ENCODE measurements around the gene DUSP15. TPM values are rescaled to one million over a fixed set of nuclear protein-coding genes. Genes with fewer than 3 reads are reported as not detected.

DUSP15 gene
- polyA plus RNA-seq, 2 of the 4 experiments (the other 2 are of a cell fraction), result 0.53 to 1.3 TPM

- Histone ChIP-seq H3K4me3 (no peak overlapping the region), H3K9me3 (no peaks in the 10 kb centered on the region), H3K27ac (peak overlapping the region; percentile 84 to 86), H3K4me1 (peaks cover 62% of the 10 kb centered on the region), H3K4me2 (peak overlapping the region; percentile 66)
- POLR2A ChIA-PET, result no interaction called here
- DNase-seq (ENCODE audit: low read depth in 1 of 2, low spot score in 1 of 2) (no peak), FAIRE-seq (no peak), ATAC-seq (peak; percentile 12 to 18; a peak in 4 of 6 replicates)
- TF ChIP-seq CBX2 (IDR thresholded peaks at IDR 0.05; ENCODE audit: borderline replicate concordance, low read depth), result no peak
- TF ChIP-seq NPAS2 (CRISPR knock-in tag; IDR thresholded peaks at IDR 0.05; ENCODE audit: borderline replicate concordance), result no peak
- no peak for TF ChIP-seq HOXA7 (CRISPR knock-in tag; IDR thresholded peaks at IDR 0.05)
- TF ChIP-seq CEBPB (IDR thresholded peaks at IDR 0.05), result no peak
- TF ChIP-seq HMGXB4 (CRISPR knock-in tag; IDR thresholded peaks at IDR 0.05; ENCODE audit: borderline replicate concordance), result no peak
- no peak for TF ChIP-seq BCL3 (IDR thresholded peaks at IDR 0.05)
- TF ChIP-seq HEYL (CRISPR knock-in tag; IDR thresholded peaks at IDR 0.05), result no peak
- no peak for TF ChIP-seq GATA3 (IDR thresholded peaks at IDR 0.05; ENCODE audit: borderline replicate concordance)
- CTCF ChIA-PET, result interaction anchor here (1.2 to 14.7 kb wide), 6 partner anchors 10 to 195 kb away, joined by 5 to 145 read pairs (median 74); partner anchors contain the start of gene FOXS1
- WGBS (ENCODE audit: missing lambda C conversion rate), result 78% methylated on average over 9 of the region's 9 CpGs
Measured at GRCh38 chr20:31835554-31835953, 34.8 kb downstream of the DUSP15 start.

DNA sequence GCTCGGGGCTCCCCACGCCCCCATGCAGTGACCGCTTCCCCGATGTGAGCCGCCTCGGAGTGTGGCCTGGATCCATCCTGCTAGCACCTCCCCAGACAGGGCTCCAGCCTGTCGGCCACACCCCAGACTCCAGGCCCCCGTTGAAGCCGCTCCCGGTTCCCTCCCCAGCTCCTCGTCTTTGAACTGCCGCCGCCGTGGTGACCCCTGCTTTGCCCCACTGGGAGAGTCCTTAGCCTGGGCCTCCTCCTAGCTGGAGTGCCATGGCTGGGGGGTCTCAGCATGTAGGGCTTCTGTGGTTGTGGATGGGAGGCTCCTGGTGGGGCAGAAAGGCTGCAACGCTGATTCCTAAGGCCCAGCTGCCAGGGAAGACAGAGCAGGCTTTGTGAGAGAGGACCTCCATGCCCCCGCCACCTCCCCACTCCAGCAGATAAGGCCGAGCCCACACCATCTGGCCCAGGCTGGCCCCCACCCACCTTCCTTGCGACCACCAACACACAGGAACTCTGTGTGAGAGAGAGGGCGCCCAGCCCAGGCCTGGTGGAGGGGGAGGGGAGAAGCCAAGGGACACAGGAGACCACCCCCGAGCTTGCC lies 36.3 kb downstream of the DUSP15 start:
- no peak for FAIRE-seq
- CTCF ChIA-PET, result interaction anchor here (0.6 to 14.7 kb wide), 16 partner anchors 8 to 257 kb away, joined by 3 to 145 read pairs (median 4); partner anchors contain the start of gene FOXS1
- peaks cover 48% of the 10 kb centered on the region for H3K4me1 ChIP-seq
- no peak overlapping the region for H3K4me2 ChIP-seq
- peak overlapping the region; percentile 84 to 86; a peak in 5 of 6 replicates for H3K27ac ChIP-seq
- POLR2A ChIA-PET, result no interaction called here
- no peak for ATAC-seq
- no peak overlapping the region for H3K4me3 ChIP-seq
- H3K9me3 ChIP-seq, result no peaks in the 10 kb centered on the region
- whole genome bisulfite sequencing (ENCODE audit: missing lambda C conversion rate), result 86% methylated on average over 14 of the region's 20 CpGs
- no peak for DNase-seq (ENCODE audit: low read depth in 1 of 2, low spot score in 1 of 2)
- TF ChIP-seq SMC3 (IDR thresholded peaks at IDR 0.05) (no peak), HES2 (IDR thresholded peaks at IDR 0.05) (no peak), POLR2AphosphoS2 (conservative IDR thresholded peaks at IDR 0.05; ENCODE audit: low read length) (no peak), RARB (CRISPR knock-in tag; IDR thresholded peaks at IDR 0.05) (no peak), EP300 (IDR thresholded peaks at IDR 0.05) (no peak), NFE2L2 (conservative IDR thresholded peaks at IDR 0.05; ENCODE audit: low read length) (no peak), CBX8 (IDR thresholded peaks at IDR 0.05) (no peak), JUN (IDR thresholded peaks at IDR 0.05) (no peak), PHF8 (IDR thresholded peaks at IDR 0.05; ENCODE audit: borderline replicate concordance, low read depth) (no peak), CHD2 (IDR thresholded peaks at IDR 0.05; ENCODE audit: low read length, partially characterized antibody) (no peak), TP53 (CRISPR knock-in tag; IDR thresholded peaks at IDR 0.05) (no peak), NR3C1 (IDR thresholded peaks at IDR 0.05) (no peak)
